ENCODE measurements around the gene LDLRAP1.
"Not testable (repeated sequence)": the region's sequence is repeated elsewhere in the genome, so short reads cannot be mapped to it uniquely, and the experiment has no call there.

The LDLRAP1 gene, protein sequence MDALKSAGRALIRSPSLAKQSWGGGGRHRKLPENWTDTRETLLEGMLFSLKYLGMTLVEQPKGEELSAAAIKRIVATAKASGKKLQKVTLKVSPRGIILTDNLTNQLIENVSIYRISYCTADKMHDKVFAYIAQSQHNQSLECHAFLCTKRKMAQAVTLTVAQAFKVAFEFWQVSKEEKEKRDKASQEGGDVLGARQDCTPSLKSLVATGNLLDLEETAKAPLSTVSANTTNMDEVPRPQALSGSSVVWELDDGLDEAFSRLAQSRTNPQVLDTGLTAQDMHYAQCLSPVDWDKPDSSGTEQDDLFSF

DNA sequence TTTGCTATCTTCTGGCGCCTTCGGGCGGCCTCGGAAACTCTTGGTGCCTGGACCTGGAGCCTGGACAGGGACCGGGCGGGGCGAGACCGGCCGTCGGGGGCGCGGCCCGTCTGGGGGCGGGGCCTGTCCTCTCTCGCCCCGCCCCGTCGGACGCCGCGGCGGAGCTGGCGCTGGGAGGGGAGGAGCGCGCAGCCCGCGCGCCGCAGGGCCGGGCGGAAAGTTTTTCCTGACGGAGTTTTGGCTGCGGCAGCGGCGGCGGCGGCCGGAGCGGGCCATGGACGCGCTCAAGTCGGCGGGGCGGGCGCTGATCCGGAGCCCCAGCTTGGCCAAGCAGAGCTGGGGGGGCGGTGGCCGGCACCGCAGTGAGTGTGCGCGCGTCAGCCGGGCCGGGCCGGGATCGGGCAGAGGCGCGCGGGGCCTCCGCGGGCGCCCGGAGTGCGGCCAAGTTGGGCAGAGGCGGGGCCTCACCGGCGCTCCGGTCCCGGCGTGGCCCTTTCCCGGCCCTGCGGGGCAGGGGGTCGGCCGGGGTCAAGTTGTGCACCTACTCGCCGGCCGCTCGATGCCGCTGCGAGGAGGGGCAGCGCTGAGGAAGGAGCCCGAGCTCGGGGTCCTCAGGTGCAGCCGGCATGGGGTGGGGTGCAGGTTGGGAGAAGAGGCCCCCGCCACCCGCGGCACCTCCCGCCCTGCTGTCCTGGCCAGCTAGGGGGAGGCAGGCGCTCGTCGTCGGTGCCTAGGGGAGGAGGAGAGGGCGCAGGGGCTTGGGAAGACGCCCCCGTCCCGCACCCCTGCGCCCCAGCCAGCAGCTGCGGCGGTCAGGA lies at the start of gene LDLRAP1:
Gene LDLRAP1 (plus strand): TSS at position 182 of the 818 bp plus-strand sequence. CDS start 93 bp downstream, at position 275.
- DNase-seq (ENCODE audit: low read depth): peak; percentile 51

GRCh38 chr1:25494952-25495351 lies 48.5 kb upstream of the LDLRAP1 start:
- no peak for DNase-seq (ENCODE audit: low read depth)

GRCh38 chr1:25500694-25501093 lies 42.7 kb upstream of the LDLRAP1 start:
- DNase-seq (ENCODE audit: low read depth): no peak

- DNase-seq (ENCODE audit: low read depth): no peak
Observed at GRCh38 chr1:25501235-25502058, 42.0 kb upstream of the LDLRAP1 start.

GRCh38 chr1:25502957-25503356 lies 40.4 kb upstream of the LDLRAP1 start:
- DNase-seq (ENCODE audit: low read depth): no peak

DNA sequence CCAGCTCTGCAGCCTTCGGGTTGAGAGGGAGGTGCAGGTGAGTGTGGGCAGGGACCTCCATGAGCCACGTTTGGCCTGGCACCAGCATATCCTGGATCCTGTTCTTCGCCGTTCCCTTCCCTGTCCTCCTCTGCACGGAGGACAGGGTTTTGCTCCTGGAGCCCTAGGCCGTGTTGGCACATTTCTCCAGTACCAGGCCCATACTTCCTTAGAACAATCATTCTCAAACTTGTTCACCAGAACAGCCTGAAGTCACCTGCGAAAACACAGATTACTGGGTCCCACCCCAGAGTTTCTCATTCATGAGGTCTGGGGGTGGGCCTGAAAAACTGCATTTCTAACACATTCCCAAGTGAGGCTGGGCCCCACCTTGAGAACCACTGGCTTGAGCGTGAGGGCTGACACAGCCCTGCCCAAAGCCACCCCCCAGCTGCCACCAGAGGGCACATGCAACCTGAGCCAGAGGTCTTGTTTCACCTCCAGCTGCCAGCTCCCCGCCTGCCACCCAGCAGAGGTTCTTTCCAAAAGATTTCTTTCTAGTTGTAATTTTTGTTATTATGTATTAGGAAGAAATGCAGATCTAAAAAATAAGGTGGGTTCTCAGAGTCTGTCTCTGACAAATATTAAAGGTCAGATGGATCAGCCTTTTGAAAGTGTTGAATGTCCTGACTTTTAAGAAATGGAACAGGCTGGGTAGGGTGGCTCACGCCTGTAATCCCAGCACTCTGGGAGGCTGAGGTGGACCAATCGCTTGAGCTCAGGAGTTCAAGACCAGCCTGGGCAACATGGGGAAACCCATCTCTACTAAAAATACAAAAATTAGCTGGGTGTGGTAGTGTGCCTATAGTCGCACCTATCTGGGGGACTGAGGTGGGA lies 39.6 kb upstream of the LDLRAP1 start:
- peak; percentile 53 for DNase-seq (ENCODE audit: low read depth)

- no peak for DNase-seq (ENCODE audit: low read depth)
Observed at GRCh38 chr1:25504706-25505595, 38.5 kb upstream of the LDLRAP1 start.

DNA sequence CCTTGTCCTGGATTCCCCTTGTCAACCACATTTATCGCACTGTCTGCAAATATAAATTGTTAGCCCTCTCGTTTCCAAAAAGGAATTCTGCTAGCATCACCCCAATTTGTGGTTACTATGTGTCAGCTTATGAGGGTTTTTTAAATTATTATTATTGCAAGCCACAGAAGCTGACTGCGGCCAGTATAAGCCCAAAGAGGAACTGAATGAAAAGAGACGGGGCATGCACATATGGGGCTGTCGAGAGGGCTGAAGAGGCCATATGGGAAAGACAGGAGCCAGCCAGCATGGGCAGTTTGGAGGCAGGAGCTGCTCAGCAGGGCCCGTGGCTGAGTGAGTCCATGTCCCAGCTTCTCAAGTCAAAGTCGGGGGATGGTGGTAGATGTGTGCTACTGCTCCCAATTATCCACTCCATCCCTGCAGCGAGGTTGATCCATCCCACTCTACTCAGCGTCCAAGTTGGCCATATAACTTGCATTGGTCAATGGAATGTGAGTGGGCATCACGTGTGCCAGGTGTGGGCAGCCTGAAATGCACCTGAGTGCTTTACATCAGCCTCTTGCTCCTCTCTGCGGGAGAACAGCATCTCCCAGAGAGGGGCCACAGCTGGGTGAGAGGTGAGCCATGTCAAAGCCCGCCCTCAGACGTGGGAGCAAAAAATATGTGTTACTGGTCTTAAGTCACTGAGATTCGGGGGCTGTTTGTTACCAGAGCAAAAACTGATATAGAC lies 37.6 kb upstream of the LDLRAP1 start:
- no peak for DNase-seq (ENCODE audit: low read depth)

GRCh38 chr1:25506566-25507463 lies 36.6 kb upstream of the LDLRAP1 start:
- DNase-seq (ENCODE audit: low read depth): not testable (repeated sequence)

DNA sequence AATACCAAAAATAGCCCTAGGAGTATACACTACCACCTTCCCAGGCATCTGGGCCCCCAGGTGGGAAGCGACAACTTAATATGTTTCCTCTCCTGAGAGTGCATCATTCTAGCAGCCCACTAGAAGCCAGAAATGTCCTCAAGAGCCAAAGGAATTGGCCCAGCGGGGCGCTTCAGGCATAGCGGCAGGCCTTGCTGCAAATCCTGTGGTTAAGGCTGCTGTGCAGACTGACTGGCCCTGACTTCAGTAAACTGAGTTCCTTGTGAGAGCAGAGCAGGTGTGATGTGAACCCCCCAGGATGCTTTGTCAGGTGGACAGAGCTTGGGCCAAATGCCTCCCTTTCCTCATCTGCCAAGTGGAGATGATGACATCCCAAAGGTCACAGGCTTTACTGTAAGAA lies 29.7 kb upstream of the LDLRAP1 start:
- no peak for DNase-seq (ENCODE audit: low read depth)

DNA sequence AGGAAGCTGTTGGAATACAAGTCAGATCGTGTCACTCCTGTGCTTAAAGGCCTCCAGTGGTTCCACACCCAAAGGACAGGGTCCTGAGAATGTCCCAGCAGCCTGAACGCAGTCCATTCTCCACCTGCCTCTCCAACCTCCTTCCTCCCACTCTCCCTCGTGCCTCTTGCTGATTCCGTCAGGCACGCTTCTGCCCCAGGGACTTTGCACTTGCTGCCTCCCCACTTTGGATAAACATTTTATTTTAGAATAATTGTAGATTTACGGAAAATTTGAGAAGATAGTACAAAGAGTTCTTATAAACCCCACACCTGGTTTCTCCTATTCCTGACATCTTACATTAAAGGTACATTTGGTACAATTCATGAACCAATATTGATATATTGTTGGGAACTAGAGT lies 28.4 kb upstream of the LDLRAP1 start:
- DNase-seq (ENCODE audit: low read depth): no peak

- DNase-seq (ENCODE audit: low read depth): no peak
Observed at GRCh38 chr1:25516686-25517085, 26.7 kb upstream of the LDLRAP1 start.

DNA sequence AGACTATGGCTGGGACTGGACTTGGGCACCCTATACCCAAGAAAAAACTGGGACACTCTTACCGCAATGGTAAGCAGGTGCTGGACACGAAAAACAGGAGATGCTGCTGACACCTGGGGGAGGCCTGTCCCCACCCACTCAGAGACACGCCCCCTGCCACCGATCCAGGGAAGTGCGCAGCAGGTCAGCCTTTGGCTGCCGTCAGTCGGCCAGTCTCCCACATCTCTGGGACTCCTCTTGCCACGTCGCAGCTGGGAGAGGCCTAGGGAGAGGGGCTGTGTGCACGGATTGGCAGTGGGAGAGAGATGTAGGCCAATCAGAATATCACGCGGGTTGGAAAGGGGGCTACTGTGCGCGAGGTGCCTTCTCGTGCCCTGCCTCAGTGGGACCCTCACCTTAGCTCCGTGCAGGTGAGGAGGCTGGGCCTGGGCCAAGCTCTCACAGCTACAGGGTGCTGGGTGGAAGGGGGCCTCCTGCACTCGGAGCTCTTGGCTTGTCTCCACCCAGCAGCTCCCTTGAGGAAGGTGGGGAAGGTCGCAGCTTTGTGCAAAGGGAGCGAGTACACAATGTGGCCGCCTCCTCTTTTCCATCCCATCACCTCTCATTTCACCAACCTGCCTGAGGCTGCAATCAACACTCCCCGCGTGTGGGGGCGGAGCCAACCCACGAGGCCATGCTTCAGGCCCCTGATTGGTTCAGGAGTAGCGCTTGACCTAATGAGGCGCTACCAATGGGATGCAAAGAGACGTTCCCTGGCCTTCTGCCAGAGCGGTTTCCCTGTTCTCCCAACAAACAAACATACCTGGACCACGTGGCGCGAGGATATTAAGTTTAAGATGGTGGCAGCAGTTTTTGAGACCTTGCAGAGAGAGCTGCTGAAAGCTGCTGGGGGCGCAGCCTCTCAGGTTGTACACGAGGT lies 25.7 kb upstream of the LDLRAP1 start:
- no peak for DNase-seq (ENCODE audit: low read depth)

- DNase-seq (ENCODE audit: low read depth): no peak
Observed at GRCh38 chr1:25519624-25520023, 23.8 kb upstream of the LDLRAP1 start.

- DNase-seq (ENCODE audit: low read depth): peak; percentile 50
Observed at GRCh38 chr1:25520446-25521061, 22.9 kb upstream of the LDLRAP1 start.

GRCh38 chr1:25522031-25522655 lies 21.3 kb upstream of the LDLRAP1 start:
- no peak for DNase-seq (ENCODE audit: low read depth)

DNA sequence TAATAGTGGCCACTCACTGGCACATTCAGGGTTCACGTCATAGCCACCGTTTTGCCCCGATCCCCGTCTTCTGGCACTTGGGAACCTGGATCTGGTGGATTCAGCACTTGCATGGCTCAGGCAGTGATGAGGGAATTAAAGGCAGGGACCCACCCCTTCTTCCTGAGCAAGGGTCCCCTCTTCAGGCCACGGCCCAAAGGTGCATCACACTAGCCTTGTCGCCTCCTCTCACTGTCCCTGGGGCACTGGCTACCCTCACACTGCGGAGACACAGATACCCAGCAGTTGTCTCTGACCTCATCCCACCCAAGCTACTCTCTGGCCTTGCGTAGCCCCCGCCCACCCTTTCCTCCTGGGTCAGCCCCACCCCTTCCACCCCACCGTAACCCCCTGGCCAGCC lies 19.9 kb upstream of the LDLRAP1 start:
- DNase-seq (ENCODE audit: low read depth): no peak
